Nephron progenitor cell (in vitro differentiated cells): ENCODE data around the gene NUMA1.
A peak's percentile ranks its signal among the peaks of the same experiment; 100 is the strongest.

ENCODE experiments used
- DNase-seq: peaks from one replicate; pipeline ENCODE4 v3.0.0; 2021
- H3K27ac Mint-ChIP-seq: 2 replicates; pipeline ENCODE4 v1.8.0; 2021; ENCODE audit warnings: mild to moderate bottlenecking, moderate library complexity, mixed read lengths
- H3K27me3 Mint-ChIP-seq: 2 replicates; pipeline ENCODE4 v1.8.0; 2021; ENCODE audit warnings: mild to moderate bottlenecking, low read depth, mixed read lengths; ENCODE audit not compliant: poor library complexity
- H3K36me3 Mint-ChIP-seq: 2 replicates; pipeline ENCODE4 v1.8.0; 2021; ENCODE audit warnings: low read depth, mixed read lengths
- H3K4me1 Mint-ChIP-seq: 2 replicates; pipeline ENCODE4 v1.8.0; 2021; ENCODE audit warnings: mixed read lengths
- H3K4me3 Mint-ChIP-seq: 2 replicates; pipeline ENCODE4 v1.8.0; 2021; ENCODE audit warnings: mild to moderate bottlenecking, moderate library complexity, mixed read lengths
- H3K9me3 Mint-ChIP-seq: 2 replicates; pipeline ENCODE4 v1.8.0; 2021; ENCODE audit warnings: mild to moderate bottlenecking, moderate library complexity, mixed read lengths
- CTCF ChIP-seq: fragments of 200-600 bp; sonication (generic); IDR thresholded peaks from 2 replicates; pipeline ENCODE4 v1.5.0; 2021; ENCODE audit warnings: antibody characterized with exemption

Gene NUMA1

GRCh38 chr11:72075109-72075508 lies 5.2 kb downstream of the NUMA1 start:
- H3K9me3 Mint-ChIP-seq = no peaks in the 10 kb centered on the region
- no peak for DNase-seq
- peaks cover 4% of the 10 kb centered on the region for H3K27me3 Mint-ChIP-seq
- no peak overlapping the region for H3K27ac Mint-ChIP-seq
- H3K4me1 Mint-ChIP-seq = peaks cover 57% of the 10 kb centered on the region
- H3K4me3 Mint-ChIP-seq = no peak overlapping the region
- H3K36me3 Mint-ChIP-seq = peaks cover 28% of the 10 kb centered on the region
- no peak for TF ChIP-seq CTCF

- DNase-seq = no peak
- H3K4me3 Mint-ChIP-seq = no peak overlapping the region
- H3K27ac Mint-ChIP-seq = peak overlapping the region; percentile 94
These were observed 8.0 kb downstream of the NUMA1 start for GRCh38 chr11:72072348-72072747.

GRCh38 chr11:72070491-72070890 lies 9.9 kb downstream of the NUMA1 start:
- no peaks in the 10 kb centered on the region for H3K9me3 Mint-ChIP-seq
- peak overlapping the region; percentile 4 for H3K4me3 Mint-ChIP-seq
- DNase-seq = no peak
- TF ChIP-seq CTCF = no peak
- peaks cover 47% of the 10 kb centered on the region for H3K4me1 Mint-ChIP-seq
- peak overlapping the region; percentile 94 for H3K27ac Mint-ChIP-seq
- peaks cover 4% of the 10 kb centered on the region for H3K27me3 Mint-ChIP-seq
- peaks cover 31% of the 10 kb centered on the region for H3K36me3 Mint-ChIP-seq

More at GRCh38 chr11:72072348-72072747, 8.0 kb downstream of the NUMA1 start:
- TF ChIP-seq CTCF = no peak
- Mint-ChIP-seq H3K27me3 (peaks cover 4% of the 10 kb centered on the region), H3K36me3 (peaks cover 42% of the 10 kb centered on the region), H3K9me3 (no peaks in the 10 kb centered on the region), H3K4me1 (peaks cover 54% of the 10 kb centered on the region)

- Mint-ChIP-seq H3K36me3 (peaks cover 29% of the 10 kb centered on the region), H3K4me3 (no peak overlapping the region), H3K27me3 (no peaks in the 10 kb centered on the region), H3K9me3 (no peaks in the 10 kb centered on the region), H3K27ac (peak overlapping the region; percentile 94), H3K4me1 (peaks cover 47% of the 10 kb centered on the region)
- TF ChIP-seq CTCF = no peak
- DNase-seq = peak; percentile 7
These were observed 10.5 kb downstream of the NUMA1 start for GRCh38 chr11:72069787-72070251.

- Mint-ChIP-seq H3K4me1 (peaks cover 47% of the 10 kb centered on the region), H3K36me3 (peaks cover 29% of the 10 kb centered on the region), H3K4me3 (no peak overlapping the region), H3K27ac (peak overlapping the region; percentile 90), H3K9me3 (no peaks in the 10 kb centered on the region), H3K27me3 (no peaks in the 10 kb centered on the region)
- no peak for TF ChIP-seq CTCF
- no peak for DNase-seq
These were observed 11.1 kb downstream of the NUMA1 start for GRCh38 chr11:72069200-72069599.

- TF ChIP-seq CTCF = no peak
- no peak overlapping the region for H3K27ac Mint-ChIP-seq
- no peak for DNase-seq
- no peak overlapping the region for H3K4me3 Mint-ChIP-seq
- no peaks in the 10 kb centered on the region for H3K9me3 Mint-ChIP-seq
- H3K4me1 Mint-ChIP-seq = peaks cover 38% of the 10 kb centered on the region
- H3K27me3 Mint-ChIP-seq = no peaks in the 10 kb centered on the region
- H3K36me3 Mint-ChIP-seq = peaks cover 21% of the 10 kb centered on the region
These were observed 12.7 kb downstream of the NUMA1 start for GRCh38 chr11:72067676-72068075.
